DND-41 (cell line): ENCODE measurements around the gene KIAA1671.

Experiments used
- EZH2 ChIP-seq: IDR thresholded peaks from 3 replicates; pipeline ENCODE4 v1.6.1; 2012; ENCODE audit warnings: borderline replicate concordance, low read depth, mild to moderate bottlenecking, moderate library complexity, low read length, inconsistent platforms; ENCODE audit not compliant: severe bottlenecking
- TF ChIP-seq, protein P1 (sequence below): IDR thresholded peaks from 2 replicates; pipeline ENCODE4 v1.5.1; 2012; ENCODE audit warnings: borderline replicate concordance, low read length, moderate library complexity, mild to moderate bottlenecking; ENCODE audit not compliant: poor library complexity, severe bottlenecking; ENCODE audit errors: extremely low read depth

DNA sequence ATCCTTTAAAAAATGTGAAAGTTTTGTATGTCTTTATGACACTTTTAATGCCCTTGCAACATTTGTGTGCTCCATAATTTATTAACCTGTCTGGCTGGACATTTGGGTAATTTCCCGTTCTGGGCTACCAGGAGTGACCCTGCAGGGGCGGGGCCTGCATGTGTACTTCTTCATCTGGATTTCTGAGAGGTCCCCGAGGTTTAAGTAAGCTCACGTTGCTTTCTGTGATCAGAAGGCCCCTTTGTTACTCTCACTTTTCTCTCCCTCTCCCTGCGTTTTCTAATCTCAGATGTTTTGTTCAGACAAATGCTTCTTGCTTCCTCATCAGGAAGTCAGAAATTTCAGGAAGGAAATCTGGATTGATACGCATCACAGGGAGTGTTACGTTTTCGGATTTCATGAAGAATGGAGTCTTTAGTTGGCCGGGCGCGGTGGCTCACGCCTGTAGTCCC, 168.3 kb downstream of the KIAA1671 start:
- no peak for TF ChIP-seq EZH2
- TF ChIP-seq, protein P1, sequence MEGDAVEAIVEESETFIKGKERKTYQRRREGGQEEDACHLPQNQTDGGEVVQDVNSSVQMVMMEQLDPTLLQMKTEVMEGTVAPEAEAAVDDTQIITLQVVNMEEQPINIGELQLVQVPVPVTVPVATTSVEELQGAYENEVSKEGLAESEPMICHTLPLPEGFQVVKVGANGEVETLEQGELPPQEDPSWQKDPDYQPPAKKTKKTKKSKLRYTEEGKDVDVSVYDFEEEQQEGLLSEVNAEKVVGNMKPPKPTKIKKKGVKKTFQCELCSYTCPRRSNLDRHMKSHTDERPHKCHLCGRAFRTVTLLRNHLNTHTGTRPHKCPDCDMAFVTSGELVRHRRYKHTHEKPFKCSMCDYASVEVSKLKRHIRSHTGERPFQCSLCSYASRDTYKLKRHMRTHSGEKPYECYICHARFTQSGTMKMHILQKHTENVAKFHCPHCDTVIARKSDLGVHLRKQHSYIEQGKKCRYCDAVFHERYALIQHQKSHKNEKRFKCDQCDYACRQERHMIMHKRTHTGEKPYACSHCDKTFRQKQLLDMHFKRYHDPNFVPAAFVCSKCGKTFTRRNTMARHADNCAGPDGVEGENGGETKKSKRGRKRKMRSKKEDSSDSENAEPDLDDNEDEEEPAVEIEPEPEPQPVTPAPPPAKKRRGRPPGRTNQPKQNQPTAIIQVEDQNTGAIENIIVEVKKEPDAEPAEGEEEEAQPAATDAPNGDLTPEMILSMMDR = no peak
